ENCODE measurements around the gene LBHD2.
"Not testable (repeated sequence)": the region's sequence is repeated elsewhere in the genome, so short reads cannot be mapped to it uniquely, and the experiment has no call there.

Gene LBHD2

DNA sequence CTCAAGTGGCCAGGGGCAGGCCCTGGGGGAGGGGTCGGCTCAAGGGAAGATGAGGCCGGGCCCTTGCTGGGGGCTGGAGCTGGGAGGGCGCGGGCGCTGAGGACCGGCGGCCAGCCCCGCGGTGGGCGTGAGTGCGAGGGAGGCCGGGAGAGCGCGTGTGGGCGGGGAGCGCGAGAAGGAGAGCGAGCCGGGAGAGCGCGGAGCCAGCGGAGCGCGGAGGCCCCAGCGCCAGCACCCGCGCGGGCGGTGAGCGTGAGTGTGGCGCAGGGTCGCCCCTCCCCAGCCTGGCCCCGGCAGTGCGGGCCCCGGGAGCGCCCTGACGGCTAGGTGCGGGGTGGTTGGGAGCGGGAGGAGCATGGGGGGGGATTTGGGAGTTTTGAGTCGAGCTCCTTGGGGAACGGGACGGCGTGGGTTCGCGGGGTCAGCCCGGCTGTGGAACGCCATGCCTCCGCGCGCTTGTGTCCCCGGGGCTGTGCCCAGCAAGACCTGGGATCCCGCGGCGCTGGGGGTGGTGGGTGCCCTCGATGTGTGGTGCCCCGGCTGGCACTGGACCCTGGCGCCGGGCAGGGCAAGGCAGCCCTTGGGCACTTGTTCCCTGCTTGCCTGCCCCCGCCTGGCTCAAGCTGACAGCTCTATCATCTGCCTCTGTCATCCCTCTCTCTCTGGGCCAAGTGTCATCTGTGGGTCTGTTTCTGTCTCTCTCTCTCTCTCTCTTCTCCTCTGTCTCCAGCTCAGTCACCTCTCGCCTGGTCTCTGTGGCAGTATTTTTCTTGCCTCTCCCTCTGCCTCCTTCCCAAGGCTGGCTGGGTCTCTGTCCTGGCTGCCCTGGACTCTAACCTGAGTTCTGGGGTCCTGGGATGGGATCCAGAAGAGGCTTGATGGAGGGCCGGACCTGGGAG lies at the start of gene LBHD2:
LBHD2 (plus strand) TSS at position 190 of the 899 bp plus-strand sequence. CDS start 1,803 bp downstream, outside the sequence.
- DNase-seq = no peak

DNA sequence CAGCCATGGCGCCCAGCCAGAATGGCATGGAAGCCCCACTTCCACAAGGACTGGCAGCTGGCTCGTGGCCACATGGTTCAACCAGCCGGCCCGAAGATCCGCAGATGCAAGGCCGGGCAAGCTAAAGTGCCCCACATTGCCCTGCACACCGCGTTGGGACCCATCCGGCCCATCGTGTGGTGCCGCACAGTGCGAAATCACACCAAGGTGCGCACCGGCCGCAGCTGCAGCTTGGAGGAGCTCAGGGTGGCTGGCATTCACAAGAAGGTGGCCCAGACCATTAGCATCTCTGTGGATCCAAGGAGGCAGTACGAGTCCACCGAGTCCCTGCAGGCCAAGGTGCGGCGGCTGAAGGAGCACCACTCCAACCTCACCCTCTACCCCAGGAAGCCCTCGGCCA lies 42.5 kb upstream of the LBHD2 start:
- DNase-seq = no peak

DNA sequence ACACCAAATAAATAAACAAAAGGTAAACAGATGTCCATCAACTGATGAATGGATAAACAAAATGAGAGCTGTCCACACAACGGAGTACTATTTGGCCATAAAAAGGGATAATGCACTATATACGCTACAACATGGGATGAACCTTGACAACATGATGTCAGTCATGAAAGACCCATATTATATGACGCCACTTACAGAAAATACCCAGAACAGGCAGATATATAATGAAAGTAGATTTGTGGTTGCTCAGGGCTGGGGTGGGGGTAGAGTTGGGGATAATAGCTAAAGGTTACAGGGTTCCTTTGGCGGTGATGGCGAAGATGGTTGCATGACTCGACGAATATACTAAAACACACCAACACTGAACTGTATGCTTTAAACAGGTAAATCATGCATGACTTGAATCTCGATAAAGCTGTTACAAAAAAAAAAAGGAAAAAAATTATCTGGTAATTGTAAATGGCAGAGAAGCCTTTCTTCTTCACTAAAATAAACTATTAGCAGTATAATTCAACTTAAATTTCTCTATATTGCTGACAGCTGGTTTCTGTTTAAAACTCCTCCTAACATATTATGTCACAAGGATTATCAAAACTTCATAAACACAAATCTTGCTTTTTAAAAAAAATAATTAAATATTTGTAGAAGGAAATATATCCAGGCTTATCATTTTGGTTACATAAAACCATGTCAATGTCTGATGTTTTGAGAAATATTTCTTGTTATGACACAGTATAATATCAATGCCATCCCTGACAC lies 40.6 kb upstream of the LBHD2 start:
- no peak for DNase-seq

DNA sequence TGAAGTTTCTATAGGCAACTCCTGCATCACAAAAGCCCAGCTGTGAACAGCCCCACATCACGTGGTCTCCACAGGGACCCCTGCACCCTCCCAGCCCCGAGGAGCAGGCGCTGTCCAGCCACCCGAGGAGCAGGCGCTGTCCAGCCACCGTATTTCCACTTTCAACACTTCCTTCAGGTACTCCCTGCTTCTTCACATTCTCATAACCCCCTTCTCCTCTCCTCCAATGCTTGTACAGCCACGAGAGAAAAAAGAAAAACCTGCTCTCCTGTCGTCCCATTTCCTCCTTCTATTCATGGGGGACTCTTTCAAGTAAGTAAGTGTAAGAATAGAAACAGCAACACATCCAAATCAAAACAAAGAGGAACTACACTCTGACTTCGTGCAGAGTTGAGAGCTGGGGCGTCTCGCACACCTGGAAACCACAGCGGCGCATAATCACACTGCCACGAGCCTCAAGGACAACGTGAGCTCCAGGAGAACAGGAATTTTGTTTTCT lies 38.6 kb upstream of the LBHD2 start:
- DNase-seq = no peak

DNA sequence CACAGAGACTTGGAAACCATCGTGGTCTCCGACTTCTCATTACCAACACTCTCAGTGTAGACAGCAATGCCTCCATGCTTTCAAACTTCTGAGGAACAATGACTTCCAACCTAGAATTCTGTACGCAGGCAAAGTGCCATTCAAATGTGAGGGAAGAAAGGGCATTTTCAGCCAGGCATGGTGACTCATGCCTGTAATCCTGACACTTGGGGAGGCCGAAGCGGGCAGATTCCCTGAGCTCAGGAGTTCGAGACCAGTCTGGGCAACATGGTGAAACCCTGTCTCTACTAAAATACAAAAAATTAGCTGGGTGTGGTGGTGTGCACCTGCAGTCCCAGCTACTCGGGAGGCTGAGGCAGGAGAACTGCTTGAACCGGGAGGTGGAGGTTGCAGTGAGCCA lies 36.6 kb upstream of the LBHD2 start:
- DNase-seq = not testable (repeated sequence)

DNA sequence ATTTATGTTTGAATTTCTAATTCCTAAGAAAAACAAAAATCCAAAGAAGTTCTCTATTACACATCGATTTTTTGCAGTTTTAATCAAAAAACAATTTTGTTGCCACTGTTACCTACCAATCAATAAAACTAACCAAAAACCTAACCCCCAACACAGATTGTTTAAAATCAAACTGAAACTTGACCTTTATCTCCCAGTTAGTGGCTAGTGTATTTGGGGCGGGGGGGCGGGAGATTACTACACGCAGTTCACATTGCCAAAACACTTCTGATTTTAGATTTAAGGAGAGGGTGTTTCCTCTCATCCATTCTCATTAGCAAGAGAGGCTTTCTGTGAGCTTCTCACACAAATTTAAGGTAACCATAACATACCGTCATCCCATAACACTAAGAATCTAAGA lies 33.1 kb upstream of the LBHD2 start:
- no peak for DNase-seq

DNA sequence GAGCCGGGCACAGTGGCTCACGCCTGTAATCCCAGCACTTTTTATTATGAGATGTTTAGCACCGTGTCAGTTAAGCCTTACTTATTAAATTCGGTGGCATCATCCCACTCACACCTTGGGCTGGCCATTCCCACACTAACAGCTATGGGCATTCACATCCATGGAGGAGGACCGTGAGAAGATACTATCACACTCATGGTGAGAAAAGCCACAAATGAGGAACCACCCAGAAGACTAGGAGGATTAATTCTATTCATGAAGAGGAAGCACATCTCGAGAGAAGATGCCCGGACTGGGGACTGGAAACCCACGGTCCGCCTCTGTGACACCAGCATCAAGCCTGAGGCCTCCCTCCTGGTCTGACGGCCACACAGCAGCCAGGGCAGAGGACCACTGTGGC lies 31.6 kb upstream of the LBHD2 start:
- DNase-seq = no peak

DNA sequence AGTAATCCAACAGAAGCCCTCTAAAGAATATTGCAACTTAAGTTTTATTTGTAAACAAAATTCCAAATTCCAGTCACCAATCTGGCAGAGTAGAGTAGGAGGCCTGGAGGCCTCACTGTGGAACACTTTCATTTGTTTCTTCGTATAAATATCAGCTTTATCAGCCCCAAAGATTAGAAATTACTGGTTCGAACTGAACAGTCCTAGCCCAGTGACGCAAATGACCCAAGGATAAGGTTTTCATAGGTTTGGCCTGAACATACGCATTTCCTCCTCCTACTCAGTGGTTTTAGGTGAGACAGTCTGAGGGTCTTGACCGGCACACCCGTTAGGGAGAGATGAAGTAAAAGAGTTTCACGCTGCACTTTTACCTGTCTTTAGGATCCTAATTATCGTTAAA lies 28.3 kb upstream of the LBHD2 start:
- DNase-seq = no peak

DNA sequence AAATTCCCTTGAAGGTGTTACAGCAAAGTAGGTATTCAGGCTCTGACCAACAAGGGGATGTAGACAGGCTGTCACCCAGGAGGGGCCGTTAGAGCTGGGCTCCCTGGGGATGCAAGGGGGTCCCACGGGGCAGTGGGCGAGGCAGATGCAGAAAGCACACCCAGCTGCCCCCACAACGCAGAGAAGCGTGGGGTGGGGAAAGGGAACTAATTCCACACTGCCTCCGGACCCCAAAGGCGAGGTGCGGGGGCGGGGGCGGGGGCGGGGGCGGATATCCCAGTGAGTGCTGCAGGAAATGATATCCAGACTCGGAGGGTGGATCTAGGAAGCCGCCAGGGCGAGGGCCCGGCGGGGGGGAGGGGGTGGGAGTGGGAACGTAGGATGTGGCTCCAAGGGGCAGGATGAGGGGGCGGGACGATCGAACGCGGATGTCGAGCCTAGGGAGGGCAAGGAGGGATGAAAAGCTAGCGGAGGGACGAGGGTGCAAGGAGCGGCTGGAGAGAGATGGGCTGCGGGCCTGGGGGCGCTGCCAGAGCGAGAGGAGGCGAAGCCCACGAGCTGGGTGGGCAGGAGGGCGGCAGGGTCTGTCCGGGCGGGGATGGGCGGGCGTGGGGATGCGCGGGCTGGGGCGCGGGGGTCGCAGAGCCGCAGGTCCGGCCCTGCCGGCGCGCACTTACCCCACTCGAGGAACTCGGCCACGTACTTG lies 27.5 kb upstream of the LBHD2 start:
- no peak for DNase-seq

DNA sequence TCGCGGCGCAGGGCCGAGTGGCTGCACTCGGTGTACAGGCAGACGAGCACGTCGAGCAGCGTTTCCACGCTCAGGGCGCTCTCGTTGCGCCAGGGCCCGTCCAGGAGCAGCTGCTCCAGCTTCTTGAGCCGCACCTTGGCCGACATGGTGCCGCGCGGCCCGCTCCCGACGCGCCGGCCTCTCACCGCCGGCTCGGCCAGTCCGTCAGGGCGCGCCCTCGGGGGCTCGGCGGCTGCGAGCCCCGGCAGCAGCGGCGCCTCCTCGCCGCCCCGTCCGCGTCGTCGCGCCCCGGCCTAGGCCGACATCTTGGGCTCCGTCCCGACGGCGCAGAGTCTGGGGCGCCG lies 27.0 kb upstream of the LBHD2 start:
- no peak for DNase-seq

DNA sequence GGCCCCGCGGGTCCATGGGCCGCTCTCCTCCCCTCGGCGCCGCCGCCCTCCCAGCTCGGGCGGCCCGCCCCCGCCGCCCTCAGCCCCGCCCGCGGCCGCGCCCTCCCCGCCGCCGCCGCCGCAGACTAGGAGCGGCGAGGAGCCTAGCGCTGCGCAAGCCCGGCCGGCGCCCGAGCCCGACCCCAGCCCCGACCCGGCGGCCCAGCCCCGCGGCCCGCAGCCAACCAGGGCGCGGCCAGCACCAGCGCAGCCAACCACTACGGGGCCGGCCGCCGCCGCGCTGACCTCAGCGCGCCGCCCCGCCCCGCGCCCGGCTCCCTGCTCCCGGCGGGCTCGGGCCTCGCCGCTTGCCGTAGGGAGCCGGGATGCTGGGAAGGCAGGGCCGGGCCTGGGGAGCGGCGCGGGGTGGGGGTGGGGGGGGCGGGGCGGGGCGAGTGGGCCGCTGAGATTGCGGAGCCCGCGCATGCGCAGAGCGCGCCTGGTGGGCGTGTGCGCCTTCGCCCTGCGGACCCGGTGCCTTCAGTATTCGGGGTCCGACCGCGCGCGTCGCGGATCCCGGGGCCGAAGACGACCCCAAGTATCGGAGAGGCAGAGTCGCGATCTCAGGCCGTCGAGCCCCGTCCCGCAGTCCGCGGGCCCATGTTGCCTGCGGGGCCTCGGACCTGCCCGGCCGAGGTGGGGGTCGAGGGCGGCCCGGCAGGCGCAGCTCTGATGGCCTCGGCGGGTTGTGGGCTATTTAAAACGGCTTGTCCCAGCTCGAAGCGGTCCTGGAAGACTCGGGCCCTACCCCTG lies 26.4 kb upstream of the LBHD2 start, which contains the start of gene CDC42BPB:
CDC42BPB (minus strand) TSS at position 178 of the 792 bp plus-strand sequence. CDS start 376 bp downstream, outside the sequence.
- peak; percentile 88 for DNase-seq

DNA sequence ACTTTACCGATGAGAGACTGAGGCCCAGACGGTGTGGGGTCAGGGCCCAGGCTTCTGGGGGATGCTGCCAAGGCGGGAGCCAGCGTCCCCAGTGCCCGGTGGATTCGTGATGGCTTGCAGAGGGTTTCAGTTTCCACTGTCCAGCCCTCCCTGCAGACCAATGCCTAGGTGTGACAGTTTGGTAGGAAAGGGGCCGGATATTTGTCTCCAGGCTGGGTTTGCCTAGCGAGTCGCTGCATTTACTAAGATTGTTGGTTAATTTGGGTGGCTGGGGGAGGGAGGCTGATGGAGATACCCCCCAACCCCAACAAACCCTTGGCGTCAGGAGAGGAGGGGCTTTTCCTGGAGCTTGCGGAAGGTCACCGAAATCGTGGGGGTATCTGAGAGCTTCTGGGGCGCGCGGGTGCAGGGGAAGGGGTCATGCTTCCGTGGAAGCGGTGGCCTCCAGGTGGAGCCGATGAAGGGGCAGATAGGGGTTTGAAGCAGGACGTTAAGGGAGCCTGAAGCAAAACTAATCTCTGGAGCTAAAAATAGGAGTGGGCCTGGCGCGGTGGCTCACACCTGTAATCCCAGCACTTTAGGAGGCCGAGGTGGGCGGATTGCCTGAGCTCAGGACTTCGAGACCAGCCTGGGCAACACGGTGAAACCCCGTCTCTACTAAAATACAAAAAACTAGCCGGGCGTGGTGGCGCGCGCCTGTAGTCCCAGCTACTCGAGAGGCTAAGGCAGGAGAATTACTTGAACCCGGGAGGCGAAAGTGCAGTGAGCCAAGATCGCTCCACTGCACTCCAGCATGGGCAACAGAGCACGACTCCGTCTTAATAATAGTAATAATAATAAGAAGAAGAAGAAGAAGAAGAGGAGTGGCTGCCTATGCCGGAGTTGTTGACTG lies 25.6 kb upstream of the LBHD2 start:
- no peak for DNase-seq

DNA sequence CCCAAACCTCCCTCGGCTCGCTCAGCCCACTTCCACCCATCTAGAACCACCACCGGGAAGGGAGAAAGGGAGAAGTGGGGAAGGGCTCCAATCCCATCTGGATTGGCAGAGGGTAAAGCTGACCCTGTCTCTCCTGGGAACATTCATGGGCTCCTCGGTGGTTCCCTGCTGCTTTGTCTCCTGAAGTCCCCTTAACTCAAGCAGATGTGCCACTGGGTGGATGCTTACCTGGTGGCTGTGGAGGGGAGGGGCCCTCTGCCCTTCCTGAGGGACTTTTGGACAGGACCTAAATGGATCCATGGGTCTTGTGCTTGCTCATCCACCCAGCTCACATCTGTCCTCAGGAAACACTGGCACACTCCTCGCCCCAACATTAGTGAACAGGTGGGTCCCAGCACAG lies 24.5 kb upstream of the LBHD2 start:
- no peak for DNase-seq

DNA sequence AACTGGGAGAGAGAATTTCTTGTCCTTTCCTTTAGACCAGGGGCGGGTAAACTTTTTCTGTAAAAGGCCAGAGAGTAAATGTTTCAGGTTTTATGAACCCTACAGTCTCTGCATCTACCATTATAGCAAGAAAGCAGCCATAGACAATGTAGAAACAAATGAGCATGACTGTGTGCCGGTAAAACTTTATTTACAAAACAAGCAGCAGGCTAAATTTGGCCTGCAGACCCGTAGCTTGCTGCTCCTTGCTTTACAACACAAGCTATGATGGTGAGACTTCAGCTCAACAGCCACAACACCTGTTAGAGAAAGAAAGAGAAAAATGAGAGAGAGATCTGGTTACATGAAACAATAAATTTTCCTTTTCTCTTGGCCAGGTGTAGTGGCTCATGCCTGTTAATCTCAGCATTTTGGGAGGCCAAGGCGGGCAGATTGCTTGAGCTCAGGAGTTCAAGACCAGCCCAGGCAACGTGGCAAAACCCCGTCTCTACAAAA lies 22.5 kb upstream of the LBHD2 start:
- no peak for DNase-seq

DNA sequence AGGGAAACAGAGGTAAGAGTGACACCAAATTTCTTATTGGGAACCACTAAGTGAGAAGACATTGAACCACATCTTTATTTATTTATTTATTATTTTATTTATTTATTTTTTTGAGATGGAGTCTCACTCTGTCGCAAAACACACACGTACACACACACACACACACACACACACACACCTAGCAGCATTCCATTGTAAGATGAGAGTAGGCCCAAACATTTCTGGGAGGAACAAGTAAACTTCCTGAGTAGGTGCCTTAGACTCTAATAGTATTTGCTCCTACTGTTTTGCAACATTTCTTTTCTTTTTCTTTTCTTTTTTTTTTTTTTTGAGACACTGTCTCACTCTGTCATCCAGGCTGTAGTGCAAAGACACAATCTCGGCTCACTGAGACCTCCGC lies 19.6 kb upstream of the LBHD2 start:
- DNase-seq = no peak

DNA sequence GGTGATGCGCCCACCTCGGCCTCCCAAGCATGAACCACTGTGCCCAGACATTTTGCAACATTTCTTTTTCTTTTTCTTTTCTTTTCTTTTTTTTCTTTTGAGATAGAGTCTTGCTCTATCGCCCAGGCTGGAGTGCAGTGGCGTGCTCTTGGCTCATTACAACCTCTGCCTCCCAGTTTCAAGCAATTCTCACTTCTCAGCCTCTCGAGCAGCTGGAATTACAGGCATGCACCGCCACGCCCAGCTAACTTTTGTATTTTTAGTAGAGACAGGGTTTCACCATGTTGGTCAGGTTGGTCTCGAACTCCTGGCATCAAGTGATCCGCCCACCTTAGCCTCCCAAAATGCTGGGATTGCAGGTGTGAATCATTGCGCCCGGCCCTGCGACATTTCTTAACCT lies 19.0 kb upstream of the LBHD2 start:
- no peak for DNase-seq

DNA sequence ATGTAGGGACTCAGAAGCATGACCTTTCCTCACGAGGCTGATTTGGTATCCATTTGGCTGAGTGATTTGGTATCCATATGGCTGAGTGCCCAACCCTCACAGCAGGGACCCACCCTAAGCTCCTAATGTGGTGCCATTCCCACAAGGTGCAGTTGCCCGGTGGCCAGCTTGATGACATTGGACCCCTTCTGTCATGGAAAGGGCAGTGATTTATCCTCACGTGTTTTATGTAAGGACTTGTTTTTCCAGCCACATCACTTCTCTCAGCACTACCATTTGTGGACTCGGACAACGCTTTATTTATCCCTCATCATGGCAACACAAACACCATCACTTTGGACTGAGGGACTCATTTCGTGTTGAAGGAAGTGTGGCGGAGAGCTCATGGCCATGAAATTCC lies 18.1 kb upstream of the LBHD2 start:
- no peak for DNase-seq

DNA sequence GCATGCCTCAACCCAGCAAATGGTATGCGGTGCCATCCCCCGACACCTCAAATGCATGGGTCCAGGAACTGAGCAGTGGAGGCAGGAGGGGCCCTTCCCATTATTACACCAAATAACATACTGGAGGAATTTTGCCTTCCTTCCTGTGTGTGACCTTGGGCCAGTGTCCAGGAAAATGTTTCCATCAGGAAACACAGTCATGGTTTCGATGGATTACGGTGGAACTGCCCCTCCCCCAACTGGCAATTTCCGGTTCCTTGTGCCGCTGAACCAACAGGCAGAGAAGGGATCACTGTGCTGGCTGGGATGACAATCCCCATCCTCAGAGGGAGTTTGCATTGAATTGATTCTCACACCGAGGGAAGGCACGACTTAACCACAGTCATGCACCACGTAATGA lies 17.6 kb upstream of the LBHD2 start:
- no peak for DNase-seq

DNA sequence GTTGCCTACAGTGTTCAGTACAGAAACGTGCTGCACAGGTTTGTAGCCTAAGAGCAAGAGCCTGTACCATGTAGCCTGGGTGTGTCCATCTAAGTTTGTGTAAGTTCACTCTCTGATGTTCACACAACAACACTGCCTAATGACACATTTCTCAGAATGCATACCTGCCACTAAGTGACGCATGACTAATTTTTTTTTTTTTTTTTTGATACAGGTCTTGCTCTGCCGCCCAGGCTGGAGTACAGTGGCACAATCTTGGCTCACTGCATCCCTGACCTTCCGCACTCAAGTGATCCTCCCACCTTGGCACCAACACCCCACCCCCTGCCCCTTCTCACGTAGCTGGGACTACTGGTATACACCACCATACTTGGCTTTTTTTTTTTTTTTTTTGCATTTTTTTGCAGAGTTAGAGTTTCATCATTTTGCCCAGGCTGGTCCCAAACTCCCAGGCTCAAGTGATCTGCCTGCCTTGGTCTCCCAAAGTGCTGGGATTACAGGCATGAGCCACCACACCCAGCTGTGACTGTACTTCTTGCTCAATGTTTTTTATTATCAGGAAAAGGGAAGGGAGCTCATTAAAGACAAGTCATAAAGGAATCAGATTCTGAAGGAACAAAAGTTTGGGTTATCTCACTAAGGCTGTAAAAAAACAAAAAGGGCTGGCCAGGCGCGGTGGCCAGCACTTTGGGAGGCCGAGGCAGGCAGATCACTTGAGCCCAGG lies 16.6 kb upstream of the LBHD2 start:
- DNase-seq = no peak

DNA sequence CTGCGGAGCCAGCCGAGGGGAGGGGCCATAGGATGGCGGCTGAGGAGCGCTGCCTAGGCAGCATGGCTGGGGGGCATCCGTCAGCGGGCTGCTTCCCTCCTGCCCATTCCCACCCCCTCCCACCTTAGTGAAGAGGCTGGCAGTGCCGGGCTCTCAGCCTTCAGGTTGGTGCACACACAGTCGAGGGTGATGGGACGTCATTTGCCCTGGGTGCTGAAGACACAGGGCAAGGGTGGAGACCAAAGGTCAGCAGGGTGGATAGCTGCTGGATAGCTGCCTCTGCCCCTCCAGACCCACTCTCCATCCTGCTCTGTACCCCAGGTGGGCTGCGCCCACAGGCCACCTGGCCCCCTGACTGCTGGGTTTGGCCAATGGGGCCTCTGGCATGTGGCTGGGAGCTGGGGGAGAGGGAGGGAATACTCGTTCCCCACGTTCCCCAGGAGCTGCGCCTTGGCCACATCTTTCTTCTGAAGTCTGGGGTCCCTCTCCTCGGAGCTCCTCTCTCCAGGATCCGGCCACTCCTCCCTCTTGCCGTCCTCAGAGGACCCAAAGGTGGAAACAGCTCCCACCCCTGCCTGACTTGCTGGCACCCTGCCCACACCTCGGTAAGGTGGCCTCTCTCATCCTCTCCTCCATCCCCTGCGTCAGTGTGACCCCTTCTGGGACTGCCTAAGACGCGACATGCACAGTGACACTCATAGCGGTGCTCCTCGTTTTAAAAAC lies 15.5 kb upstream of the LBHD2 start:
- DNase-seq = peak; percentile 53
